MCF 10A (cell line): ENCODE measurements around the gene VPS13A. TPM values are rescaled to one million over a fixed set of nuclear protein-coding genes. Genes with fewer than 3 reads are reported as not detected.

Experiments
- BruUV-seq: library from RNA; stranded (reverse); fragments of 400-500 nt; replicated peaks from 2 replicates; lab custom pipeline; 2021; lab: Mats Ljungman, UMichigan
- CTCF ChIA-PET: fragments of 300-600 bp; sonication (Branson Sonifier 250); formaldehyde crosslinking; extraction: SDS; loops from one replicate; lab custom pipeline; 2021; ENCODE audit warnings: antibody characterized with exemption, inconsistent platforms; lab: Yijun Ruan, JAX
- POLR2A ChIA-PET: fragments of 300-600, 350-650 bp; sonication (Branson Sonifier 250); formaldehyde crosslinking; extraction: SDS; loops from one replicate; lab custom pipeline; 2020; ENCODE audit warnings: antibody characterized with exemption, inconsistent platforms; lab: Yijun Ruan, JAX
- DNase-seq: peaks from one replicate; pipeline ENCODE4 v3.0.0-alpha.2; 2018; ENCODE audit not compliant: unreplicated experiment
- H3K27ac Mint-ChIP-seq: one replicate; pipeline ENCODE4 v1.8.0; 2022; ENCODE audit warnings: mild to moderate bottlenecking, low read depth, mixed read lengths; ENCODE audit not compliant: unreplicated experiment
- H3K27me3 Mint-ChIP-seq: one replicate; pipeline ENCODE4 v1.8.0; 2022; ENCODE audit warnings: mixed read lengths; ENCODE audit not compliant: insufficient read depth, unreplicated experiment
- H3K36me3 Mint-ChIP-seq: one replicate; pipeline ENCODE4 v1.8.0; 2022; ENCODE audit warnings: mild to moderate bottlenecking, moderate library complexity, mixed read lengths; ENCODE audit not compliant: insufficient read depth, unreplicated experiment
- H3K4me1 Mint-ChIP-seq: one replicate; pipeline ENCODE4 v1.8.0; 2022; ENCODE audit warnings: mixed read lengths; ENCODE audit not compliant: insufficient read depth, unreplicated experiment
- H3K4me3 Mint-ChIP-seq: one replicate; pipeline ENCODE4 v1.8.0; 2022; ENCODE audit warnings: mild to moderate bottlenecking, moderate library complexity, mixed read lengths; ENCODE audit not compliant: unreplicated experiment
- H3K9me3 Mint-ChIP-seq: one replicate; pipeline ENCODE4 v1.8.0; 2022; ENCODE audit warnings: mixed read lengths; ENCODE audit not compliant: unreplicated experiment
- intact Hi-C: fragments of 100-400 bp; cut with micrococcal nuclease; formaldehyde crosslinking; loops from 2 replicates; pipeline ENCODE4 v1.14.1; 2022
- total RNA-seq: library from RNA; stranded (reverse); gene quantifications from 2 replicates; pipeline ENCODE4 v1.2.3, GENCODE V29; 2022
- TF ChIP-seq, protein P1 (sequence below): fragments of 200-600 bp; IDR thresholded peaks from one replicate; pipeline ENCODE4 v1.8.0; 2022; ENCODE audit warnings: antibody characterized with exemption, mild to moderate bottlenecking; ENCODE audit not compliant: unreplicated experiment

VPS13A gene
- total RNA-seq, 1 experiment from 2014 or later = 29.6 TPM

DNA sequence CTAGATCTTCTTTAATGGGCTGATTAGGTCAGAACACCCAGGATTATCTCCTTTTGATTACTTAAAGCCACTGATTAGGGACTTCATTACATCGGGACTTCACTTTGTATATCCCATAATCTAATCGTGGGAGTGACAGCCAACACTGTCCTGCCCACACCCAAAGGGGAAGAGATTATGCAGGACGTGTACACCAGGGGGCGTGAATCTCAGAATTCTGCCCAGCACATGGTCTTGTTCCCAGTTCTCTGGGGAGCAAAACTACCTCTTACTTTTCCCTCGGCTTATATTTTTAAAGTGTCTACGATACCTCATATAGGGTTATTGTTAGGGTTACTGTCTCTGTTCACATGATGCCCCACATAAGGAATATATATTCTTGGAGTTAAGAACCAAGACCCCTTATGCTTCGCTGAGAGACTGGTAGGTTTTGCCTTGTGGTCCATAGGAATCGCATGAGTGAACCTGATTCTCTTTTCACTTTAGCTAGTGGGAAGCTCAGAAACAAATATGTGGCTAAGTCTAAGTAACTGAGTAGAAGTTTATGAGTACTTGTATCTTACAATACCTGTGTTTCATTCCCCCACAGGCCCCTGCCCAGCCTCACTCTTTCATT is 278.1 kb downstream of the VPS13A start:
- Mint-ChIP-seq H3K36me3 (no peaks in the 10 kb centered on the region), H3K4me1 (peaks cover 10% of the 10 kb centered on the region), H3K4me3 (no peak overlapping the region), H3K27me3 (peaks cover 11% of the 10 kb centered on the region), H3K9me3 (peaks cover 5% of the 10 kb centered on the region), H3K27ac (no peak overlapping the region)
- POLR2A ChIA-PET = interaction anchor here (0.5 to 0.7 kb wide), 2 partner anchors 38 to 404 kb away, joined by 3 to 4 read pairs; no protein-coding TSS in a partner anchor
- TF ChIP-seq, protein P1, sequence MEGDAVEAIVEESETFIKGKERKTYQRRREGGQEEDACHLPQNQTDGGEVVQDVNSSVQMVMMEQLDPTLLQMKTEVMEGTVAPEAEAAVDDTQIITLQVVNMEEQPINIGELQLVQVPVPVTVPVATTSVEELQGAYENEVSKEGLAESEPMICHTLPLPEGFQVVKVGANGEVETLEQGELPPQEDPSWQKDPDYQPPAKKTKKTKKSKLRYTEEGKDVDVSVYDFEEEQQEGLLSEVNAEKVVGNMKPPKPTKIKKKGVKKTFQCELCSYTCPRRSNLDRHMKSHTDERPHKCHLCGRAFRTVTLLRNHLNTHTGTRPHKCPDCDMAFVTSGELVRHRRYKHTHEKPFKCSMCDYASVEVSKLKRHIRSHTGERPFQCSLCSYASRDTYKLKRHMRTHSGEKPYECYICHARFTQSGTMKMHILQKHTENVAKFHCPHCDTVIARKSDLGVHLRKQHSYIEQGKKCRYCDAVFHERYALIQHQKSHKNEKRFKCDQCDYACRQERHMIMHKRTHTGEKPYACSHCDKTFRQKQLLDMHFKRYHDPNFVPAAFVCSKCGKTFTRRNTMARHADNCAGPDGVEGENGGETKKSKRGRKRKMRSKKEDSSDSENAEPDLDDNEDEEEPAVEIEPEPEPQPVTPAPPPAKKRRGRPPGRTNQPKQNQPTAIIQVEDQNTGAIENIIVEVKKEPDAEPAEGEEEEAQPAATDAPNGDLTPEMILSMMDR = peak; percentile 38
- peak; percentile 51 for DNase-seq
- no TSS peak for BruUV-seq
- intact Hi-C loops = loop anchor here (5.0 to 10.0 kb wide), 2 partner anchors 291 to 312 kb away; no protein-coding TSS in a partner anchor
- CTCF ChIA-PET = interaction anchor here (0.6 to 10.6 kb wide), 19 partner anchors 12 to 621 kb away, joined by 3 to 132 read pairs (median 4); no protein-coding TSS in a partner anchor

DNA sequence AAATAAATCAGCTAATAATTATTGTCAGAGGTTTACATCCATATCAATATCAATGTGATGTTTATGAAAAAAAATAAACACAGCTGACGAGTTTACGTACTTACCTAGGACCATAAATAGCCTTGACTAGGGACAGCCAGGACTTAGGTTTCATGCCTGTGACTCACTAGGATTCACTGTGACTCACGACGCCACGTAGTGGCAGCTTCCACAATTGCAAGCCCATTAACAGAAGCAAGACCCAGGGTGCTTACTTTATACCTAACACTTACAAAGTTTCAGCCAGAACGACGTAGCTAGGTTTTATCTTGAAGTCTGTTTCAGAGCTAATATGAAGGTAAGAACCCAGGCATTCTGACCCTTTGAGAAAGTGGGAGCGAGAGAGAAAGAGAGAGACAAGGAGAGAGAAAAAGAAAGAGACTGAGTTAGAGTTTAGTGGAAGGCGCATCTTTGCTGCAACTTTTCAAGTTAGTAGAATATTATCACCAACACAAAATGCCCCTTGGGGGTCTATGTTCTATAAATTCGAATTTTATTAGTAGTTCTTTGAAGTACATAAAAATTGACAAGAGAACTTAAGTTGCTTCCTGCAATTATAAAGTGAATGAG is 279.6 kb downstream of the VPS13A start:
- peaks cover 12% of the 10 kb centered on the region for H3K27me3 Mint-ChIP-seq
- H3K4me3 Mint-ChIP-seq = no peak overlapping the region
- no TSS peak for BruUV-seq
- no peak overlapping the region for H3K27ac Mint-ChIP-seq
- DNase-seq = peak; percentile 93
- H3K4me1 Mint-ChIP-seq = peaks cover 10% of the 10 kb centered on the region
- POLR2A ChIA-PET = interaction anchor here (0.6 to 1.1 kb wide), 4 partner anchors 30 to 290 kb away, joined by 3 read pairs; no protein-coding TSS in a partner anchor
- no peaks in the 10 kb centered on the region for H3K9me3 Mint-ChIP-seq
- no peaks in the 10 kb centered on the region for H3K36me3 Mint-ChIP-seq
- intact Hi-C loops = loop anchor here (2.0 to 10.0 kb wide), 3 partner anchors 166 to 310 kb away; no protein-coding TSS in a partner anchor
- TF ChIP-seq, protein P1 = peak; percentile 77
- CTCF ChIA-PET = interaction anchor here (0.5 to 10.6 kb wide), 86 partner anchors 12 to 848 kb away, joined by 3 to 132 read pairs (median 4); partner anchors contain the start of gene GNA14

DNA sequence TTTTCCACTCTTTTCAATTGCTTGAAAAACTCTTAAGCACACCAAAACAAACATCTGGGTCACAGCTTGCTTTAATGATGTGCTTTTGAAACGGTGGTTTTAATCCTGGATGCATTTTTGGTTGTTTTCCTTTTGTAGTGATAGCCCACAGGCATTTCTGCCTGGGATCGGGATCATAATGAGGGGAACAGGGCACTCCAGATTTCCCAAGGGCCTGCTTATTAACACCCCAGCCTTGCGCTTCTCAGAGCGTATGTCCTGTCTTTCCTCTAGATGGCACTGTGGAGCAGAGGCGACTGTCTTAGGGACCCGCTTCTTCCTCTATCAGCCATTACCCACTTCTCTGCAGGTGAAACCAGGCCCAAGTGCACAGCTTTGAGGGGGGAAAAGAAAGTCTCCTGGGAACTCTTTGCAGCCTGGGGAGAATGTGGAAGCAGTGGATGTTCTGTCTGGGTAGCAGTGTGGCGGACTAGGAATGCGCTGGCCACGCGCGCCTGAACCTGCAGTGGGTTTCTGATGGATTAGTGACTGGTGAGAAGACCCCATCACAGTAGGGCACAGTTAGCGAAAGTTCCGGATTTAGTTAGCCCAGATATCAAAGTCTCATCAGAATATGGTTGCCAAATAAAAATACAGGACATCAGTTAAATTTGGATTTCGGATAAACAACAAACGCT is 280.7 kb downstream of the VPS13A start:
- peak; percentile 83 for DNase-seq
- CTCF ChIA-PET = interaction anchor here (0.6 to 10.6 kb wide), 68 partner anchors 11 to 806 kb away, joined by 3 to 132 read pairs (median 5); no protein-coding TSS in a partner anchor
- Mint-ChIP-seq H3K4me3 (no peak overlapping the region), H3K27ac (no peak overlapping the region), H3K9me3 (no peaks in the 10 kb centered on the region), H3K4me1 (peaks cover 10% of the 10 kb centered on the region), H3K36me3 (no peaks in the 10 kb centered on the region), H3K27me3 (peaks cover 12% of the 10 kb centered on the region)
- intact Hi-C loops = loop anchor here (1.0 to 10.0 kb wide), 8 partner anchors 25 to 663 kb away; no protein-coding TSS in a partner anchor
- BruUV-seq = no TSS peak
- POLR2A ChIA-PET = no interaction called here
- TF ChIP-seq, protein P1 = peak; percentile 87

DNA sequence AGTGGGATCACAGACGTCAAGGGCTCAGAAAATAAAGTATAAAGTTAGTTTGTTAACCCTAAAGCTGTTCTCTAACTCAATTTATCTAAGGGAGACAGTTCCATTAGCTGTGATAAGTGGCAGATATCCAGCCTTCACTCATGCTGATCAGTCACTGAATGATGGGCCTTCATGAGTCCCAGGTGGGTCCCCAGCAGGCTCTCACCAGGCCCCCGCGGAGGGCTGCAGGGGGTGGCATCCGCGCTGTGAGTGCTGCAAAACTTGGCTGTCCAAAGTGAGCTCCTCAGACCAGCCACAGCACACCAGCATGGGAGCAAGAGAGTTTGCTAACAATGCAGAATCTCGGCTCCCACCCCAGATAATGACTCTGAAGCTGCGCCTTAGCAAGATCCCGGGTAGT is 283.6 kb downstream of the VPS13A start:
- POLR2A ChIA-PET = no interaction called here
- intact Hi-C loops = no loop called here
- H3K27ac Mint-ChIP-seq = no peak overlapping the region

More for the DNA sequence above, 283.6 kb downstream of the VPS13A start:
- Mint-ChIP-seq H3K4me3 (no peak overlapping the region), H3K9me3 (no peaks in the 10 kb centered on the region), H3K4me1 (peaks cover 10% of the 10 kb centered on the region), H3K36me3 (no peaks in the 10 kb centered on the region), H3K27me3 (peaks cover 12% of the 10 kb centered on the region)
- TF ChIP-seq, protein P1 = no peak
- CTCF ChIA-PET = interaction anchor here (0.6 to 10.6 kb wide), 12 partner anchors 9 to 296 kb away, joined by 3 to 132 read pairs (median 5); no protein-coding TSS in a partner anchor
- no peak for DNase-seq
- BruUV-seq = no TSS peak
